SK-N-SH (cell line): Measurements from ENCODE around the gene TJP1. TPM values are rescaled to one million over a fixed set of nuclear protein-coding genes. Genes with fewer than 3 reads are reported as not detected.

Experiments
- CTCF ChIA-PET: fragments of 300-600, 350-600 bp; formaldehyde crosslinking; extraction: SDS; loops from one replicate; lab custom pipeline; 2021; lab: Yijun Ruan, JAX
- POLR2A ChIA-PET: fragments of 350-600 bp; sonication (Branson Sonifier 250); formaldehyde crosslinking; extraction: SDS; loops from one replicate; lab custom pipeline; 2020; ENCODE audit warnings: antibody characterized with exemption, inconsistent platforms; lab: Yijun Ruan, JAX
- DNase-seq: peaks from one replicate; pipeline ENCODE4 v3.0.0; 2012
- H2AFZ ChIP-seq: fragments of 200-600 bp; sonication (generic); 2 replicates; pipeline ENCODE4 v1.8.1; 2016; ENCODE audit warnings: antibody characterized with exemption, mild to moderate bottlenecking, low read depth
- H3F3A ChIP-seq: fragments of 200-600 bp; sonication (generic); replicated peaks from 2 replicates; pipeline ENCODE3; 2016; ENCODE audit warnings: antibody characterized with exemption, mild to moderate bottlenecking; ENCODE audit not compliant: insufficient read depth
- H3K27ac ChIP-seq, 2 experiments: fragments of 200-500 bp in 1 of 2; fragments of 200-600 bp in 1 of 2; sonication (Bioruptor generic) in 1 of 2; sonication (generic), shearing (Covaris generic) in 1 of 2; 2 replicates each; pipeline versions ENCODE4 v1.5.1 to v1.6.1; 2014 to 2016; ENCODE audit warnings: low read depth in 2 of 2, inconsistent platforms in 1 of 2, low read length in 1 of 2, mild to moderate bottlenecking in 1 of 2, mixed read lengths in 1 of 2
- H3K27me3 ChIP-seq: fragments of 200-600 bp; sonication (generic), shearing (Covaris generic); 2 replicates; pipeline ENCODE4 v1.6.1; 2016; ENCODE audit warnings: mixed run types; ENCODE audit not compliant: insufficient read depth
- H3K36me3 ChIP-seq, 2 experiments: fragments of 200-500 bp in 1 of 2; fragments of 200-600 bp in 1 of 2; sonication (Bioruptor generic) in 1 of 2; sonication (generic) in 1 of 2; replicated peaks in 1 of 2; 2 replicates each; pipeline versions ENCODE3 to v1.5.1; 2014 to 2016; ENCODE audit warnings: low read length in 1 of 2, mild to moderate bottlenecking in 1 of 2; ENCODE audit not compliant: insufficient read depth in 2 of 2, control insufficient read depth in 1 of 2
- H3K4me1 ChIP-seq, 2 experiments: fragments of 200-500 bp in 1 of 2; fragments of 200-600 bp in 1 of 2; sonication (Bioruptor generic) in 1 of 2; sonication (generic), shearing (Covaris generic) in 1 of 2; 2 replicates each; pipeline versions ENCODE4 v1.5.1 to v1.6.1; 2014 to 2016; ENCODE audit warnings: low read depth in 1 of 2, low read length in 1 of 2, mixed run types in 1 of 2; ENCODE audit not compliant: insufficient read depth in 2 of 2, control insufficient read depth in 1 of 2
- H3K4me2 ChIP-seq: fragments of 200-600 bp; sonication (generic), shearing (Covaris generic); 2 replicates; pipeline ENCODE4 v1.6.1; 2017; ENCODE audit warnings: mixed run types
- H3K4me3 ChIP-seq, 2 experiments: fragments of 200-500 bp in 1 of 2; fragments of 200-600 bp in 1 of 2; sonication (Bioruptor generic) in 1 of 2; sonication (generic), shearing (Covaris generic) in 1 of 2; 2 replicates each; pipeline versions ENCODE4 v1.5.1 to v1.8.1; 2014 to 2016; ENCODE audit warnings: low read depth in 2 of 2, inconsistent platforms in 1 of 2, low read length in 1 of 2, mild to moderate bottlenecking in 1 of 2, mixed read lengths in 1 of 2, moderate library complexity in 1 of 2
- H3K79me2 ChIP-seq: fragments of 200-600 bp; sonication (generic); 2 replicates; pipeline ENCODE4 v1.8.1; 2017; ENCODE audit warnings: mild to moderate bottlenecking; ENCODE audit not compliant: insufficient read depth
- H3K9ac ChIP-seq: fragments of 200-600 bp; sonication (generic); 2 replicates; pipeline ENCODE4 v1.6.1; 2017; ENCODE audit warnings: mixed run types
- H3K9me2 ChIP-seq: fragments of 200-600 bp; sonication (generic); 2 replicates; pipeline ENCODE4 v1.6.1; 2017; ENCODE audit warnings: mixed run types
- H3K9me3 ChIP-seq: fragments of 200-600 bp; sonication (generic); 2 replicates; pipeline ENCODE4 v1.6.1; 2017; ENCODE audit warnings: mixed run types, mild to moderate bottlenecking, moderate library complexity
- H4K20me1 ChIP-seq: fragments of 200-600 bp; sonication (generic); 2 replicates; pipeline ENCODE4 v1.6.1; 2017; ENCODE audit warnings: mild to moderate bottlenecking, mixed run types; ENCODE audit not compliant: insufficient read depth
- ELF1 ChIP-seq: IDR thresholded peaks from 2 replicates; pipeline ENCODE4 v1.4.0; 2012
- EP300 ChIP-seq, 2 experiments: IDR thresholded peaks; 2 replicates each; pipeline versions ENCODE4 v1.4.0 to v1.6.1; 2012; ENCODE audit warnings: borderline replicate concordance in 1 of 2, low read depth in 1 of 2, low read length in 1 of 2
- EZH2phosphoT487 ChIP-seq: fragments of 200-600 bp; sonication (generic); IDR thresholded peaks from 2 replicates; pipeline ENCODE4 v1.6.1; 2017; ENCODE audit warnings: low read depth, mixed run types, mild to moderate bottlenecking, antibody characterized with exemption, moderate library complexity, borderline replicate concordance
- FOSL2 ChIP-seq: IDR thresholded peaks from 2 replicates; pipeline ENCODE4 v1.4.0; 2012; ENCODE audit warnings: low read depth, mild to moderate bottlenecking, moderate library complexity, borderline replicate concordance
- FOXJ3 ChIP-seq: sonication (generic); formaldehyde crosslinking; IDR thresholded peaks from 2 replicates; pipeline ENCODE4 v1.5.1; 2020; ENCODE audit warnings: mild to moderate bottlenecking, missing genetic modification reagents
- FOXM1 ChIP-seq: IDR thresholded peaks from 2 replicates; pipeline ENCODE4 v1.4.0; 2012; ENCODE audit warnings: low read depth, mild to moderate bottlenecking
- JUND ChIP-seq: IDR thresholded peaks from 2 replicates; pipeline ENCODE4 v1.4.0; 2012
- MEF2A ChIP-seq: IDR thresholded peaks from 2 replicates; pipeline ENCODE4 v1.4.0; 2012; ENCODE audit warnings: low read depth, borderline replicate concordance
- MXI1 ChIP-seq: IDR thresholded peaks from 2 replicates; pipeline ENCODE4 v1.6.1; 2012; ENCODE audit warnings: mild to moderate bottlenecking, low read depth, low read length, improper control_type of control experiment
- POLR2AphosphoS5 ChIP-seq: IDR thresholded peaks from 2 replicates; pipeline ENCODE4 v1.6.1; 2012; ENCODE audit warnings: low read depth, low read length
- RCOR1 ChIP-seq: fragments of 150-350 bp; IDR thresholded peaks from 2 replicates; pipeline ENCODE4 v1.6.1; 2017; ENCODE audit warnings: antibody characterized with exemption, low read length
- RXRA ChIP-seq: IDR thresholded peaks from 2 replicates; pipeline ENCODE4 v1.4.0; 2012; ENCODE audit warnings: low read depth, mild to moderate bottlenecking, borderline replicate concordance
- SIN3A ChIP-seq: IDR thresholded peaks from 2 replicates; pipeline ENCODE4 v1.6.1; 2012; ENCODE audit warnings: low read depth, mild to moderate bottlenecking, low read length, moderate library complexity, borderline replicate concordance
- TAF1 ChIP-seq: IDR thresholded peaks from 2 replicates; pipeline ENCODE4 v1.6.1; 2012; ENCODE audit warnings: low read depth, mild to moderate bottlenecking, low read length, moderate library complexity, borderline replicate concordance
- TEAD4 ChIP-seq: IDR thresholded peaks from 2 replicates; pipeline ENCODE4 v1.4.0; 2012; ENCODE audit warnings: mild to moderate bottlenecking, borderline replicate concordance; ENCODE audit not compliant: insufficient read depth
- YY1 ChIP-seq: IDR thresholded peaks from 2 replicates; pipeline ENCODE4 v1.4.0; 2012; ENCODE audit warnings: low read depth, mild to moderate bottlenecking
- WGBS: methylation state at CpG from one replicate; pipeline ENCODE4 v1.1.6; 2017; ENCODE audit warnings: low lambda C conversion rate; 5-methylcytosine and 5-hydroxymethylcytosine counted together
- polyA plus RNA-seq, 3 experiments: library from polyadenylated mRNA; depleted of rRNA; stranded (reverse); fragments of >200 nt; gene quantifications; 2 replicates each; pipeline ENCODE4 v1.2.3, GENCODE V29; 2012
- TF ChIP-seq, protein P1 (sequence below): IDR thresholded peaks from 2 replicates; pipeline ENCODE4 v1.4.0; 2012; ENCODE audit warnings: low read depth
- TF ChIP-seq, protein P2 (sequence below): IDR thresholded peaks from 2 replicates; pipeline ENCODE4; 2012
- TF ChIP-seq, protein P3 (sequence below): fragments of 150-350 bp; IDR thresholded peaks from 2 replicates; pipeline ENCODE4 v1.6.1; 2016; ENCODE audit warnings: mild to moderate bottlenecking, low read depth, low read length
- TF ChIP-seq, protein P4 (sequence below): fragments of 200-600 bp; sonication (generic); IDR thresholded peaks from 2 replicates; pipeline ENCODE4 v1.6.1; 2017; ENCODE audit warnings: antibody characterized with exemption, mild to moderate bottlenecking, moderate library complexity
- TF ChIP-seq, protein P5 (sequence below): IDR thresholded peaks from 2 replicates; pipeline ENCODE4 v1.4.0; 2012; ENCODE audit warnings: low read depth, borderline replicate concordance

The TJP1 gene
- polyA plus RNA-seq, 1 of the 3 experiments (the other 2 are of a cell fraction): 17.5 TPM

DNA sequence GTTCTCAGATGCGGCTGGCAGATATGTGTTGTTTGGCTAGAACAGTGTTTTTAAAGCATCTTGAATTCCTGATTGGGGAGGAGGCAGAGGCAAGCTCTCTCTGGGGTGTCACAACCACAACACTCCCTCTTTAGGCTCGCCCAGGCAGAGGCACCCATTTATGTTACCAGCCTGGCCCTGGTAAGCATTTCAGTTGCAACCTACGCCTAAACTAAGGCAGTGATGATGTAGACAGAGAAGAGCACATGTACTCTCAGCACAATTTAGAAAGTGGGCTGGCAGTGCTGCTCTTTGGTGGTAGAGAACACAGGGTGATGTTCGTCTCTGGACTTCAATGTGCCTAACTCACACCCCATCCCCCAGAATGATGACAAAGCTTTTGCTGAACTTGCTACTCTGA lies 41.2 kb upstream of the TJP1 start:
- Histone ChIP-seq H3K4me2 (no peak overlapping the region), H4K20me1 (no peaks in the 10 kb centered on the region), H3K27me3 (no peaks in the 10 kb centered on the region; the same call in 1 of the 2 replicates), H3K79me2 (no peaks in the 10 kb centered on the region), H3K9me2 (no peaks in the 10 kb centered on the region), H3K9me3 (no peaks in the 10 kb centered on the region), H3K27ac (no peak overlapping the region), H3K4me1 (peaks cover 0 to 2% of the 10 kb centered on the region in 2 experiments; a peak in 1 of 4 replicates), H2AFZ (no peak overlapping the region), H3F3A (peaks cover 3% of the 10 kb centered on the region), H3K9ac (no peak overlapping the region), H3K36me3 (no peaks in the 10 kb centered on the region), H3K4me3 (no peak overlapping the region)
- 65% methylated on average over 4 of the region's 4 CpGs for whole genome bisulfite sequencing
- POLR2A ChIA-PET: no interaction called here
- no peak for TF ChIP-seq ELF1
- TF ChIP-seq, protein P1, sequence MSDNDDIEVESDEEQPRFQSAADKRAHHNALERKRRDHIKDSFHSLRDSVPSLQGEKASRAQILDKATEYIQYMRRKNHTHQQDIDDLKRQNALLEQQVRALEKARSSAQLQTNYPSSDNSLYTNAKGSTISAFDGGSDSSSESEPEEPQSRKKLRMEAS: no peak
- TF ChIP-seq, protein P2, sequence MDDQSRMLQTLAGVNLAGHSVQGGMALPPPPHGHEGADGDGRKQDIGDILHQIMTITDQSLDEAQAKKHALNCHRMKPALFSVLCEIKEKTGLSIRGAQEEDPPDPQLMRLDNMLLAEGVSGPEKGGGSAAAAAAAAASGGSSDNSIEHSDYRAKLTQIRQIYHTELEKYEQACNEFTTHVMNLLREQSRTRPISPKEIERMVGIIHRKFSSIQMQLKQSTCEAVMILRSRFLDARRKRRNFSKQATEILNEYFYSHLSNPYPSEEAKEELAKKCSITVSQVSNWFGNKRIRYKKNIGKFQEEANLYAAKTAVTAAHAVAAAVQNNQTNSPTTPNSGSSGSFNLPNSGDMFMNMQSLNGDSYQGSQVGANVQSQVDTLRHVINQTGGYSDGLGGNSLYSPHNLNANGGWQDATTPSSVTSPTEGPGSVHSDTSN: no peak
- no peak for TF ChIP-seq YY1
- no peak for TF ChIP-seq TEAD4
- no peak for TF ChIP-seq EP300 (IDR thresholded peaks at IDR 0.05; ENCODE audit: borderline replicate concordance in 1 of 2, low read depth in 1 of 2, low read length in 1 of 2)
- DNase-seq: no peak
- CTCF ChIA-PET: interaction anchor here (1.2 kb wide), 1 partner anchor 11 kb away, joined by 3 read pairs; no protein-coding TSS in a partner anchor

GRCh38 chr15:29862271-29862670 lies 40.0 kb upstream of the TJP1 start:
- Histone ChIP-seq H4K20me1 (no peaks in the 10 kb centered on the region), H3K9me3 (no peaks in the 10 kb centered on the region), H3K36me3 (no peaks in the 10 kb centered on the region), H3K9ac (no peak overlapping the region), H3K4me2 (no peak overlapping the region), H2AFZ (no peak overlapping the region), H3K4me3 (no peak overlapping the region), H3K9me2 (no peaks in the 10 kb centered on the region), H3K79me2 (no peaks in the 10 kb centered on the region), H3K27me3 (no peaks in the 10 kb centered on the region; the same call in 1 of the 2 replicates), H3F3A (peaks cover 3% of the 10 kb centered on the region), H3K4me1 (peaks cover 0 to 2% of the 10 kb centered on the region in 2 experiments; a peak in 1 of 4 replicates), H3K27ac (no peak overlapping the region)
- no peak for TF ChIP-seq FOXJ3 (CRISPR knock-in tag)
- TF ChIP-seq, protein P3, sequence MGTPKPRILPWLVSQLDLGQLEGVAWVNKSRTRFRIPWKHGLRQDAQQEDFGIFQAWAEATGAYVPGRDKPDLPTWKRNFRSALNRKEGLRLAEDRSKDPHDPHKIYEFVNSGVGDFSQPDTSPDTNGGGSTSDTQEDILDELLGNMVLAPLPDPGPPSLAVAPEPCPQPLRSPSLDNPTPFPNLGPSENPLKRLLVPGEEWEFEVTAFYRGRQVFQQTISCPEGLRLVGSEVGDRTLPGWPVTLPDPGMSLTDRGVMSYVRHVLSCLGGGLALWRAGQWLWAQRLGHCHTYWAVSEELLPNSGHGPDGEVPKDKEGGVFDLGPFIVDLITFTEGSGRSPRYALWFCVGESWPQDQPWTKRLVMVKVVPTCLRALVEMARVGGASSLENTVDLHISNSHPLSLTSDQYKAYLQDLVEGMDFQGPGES: no peak
- no peak for TF ChIP-seq RXRA
- TF ChIP-seq EZH2phosphoT487: no peak
- no peak for TF ChIP-seq POLR2AphosphoS5
- no peak for TF ChIP-seq FOSL2
- TF ChIP-seq, protein P4, sequence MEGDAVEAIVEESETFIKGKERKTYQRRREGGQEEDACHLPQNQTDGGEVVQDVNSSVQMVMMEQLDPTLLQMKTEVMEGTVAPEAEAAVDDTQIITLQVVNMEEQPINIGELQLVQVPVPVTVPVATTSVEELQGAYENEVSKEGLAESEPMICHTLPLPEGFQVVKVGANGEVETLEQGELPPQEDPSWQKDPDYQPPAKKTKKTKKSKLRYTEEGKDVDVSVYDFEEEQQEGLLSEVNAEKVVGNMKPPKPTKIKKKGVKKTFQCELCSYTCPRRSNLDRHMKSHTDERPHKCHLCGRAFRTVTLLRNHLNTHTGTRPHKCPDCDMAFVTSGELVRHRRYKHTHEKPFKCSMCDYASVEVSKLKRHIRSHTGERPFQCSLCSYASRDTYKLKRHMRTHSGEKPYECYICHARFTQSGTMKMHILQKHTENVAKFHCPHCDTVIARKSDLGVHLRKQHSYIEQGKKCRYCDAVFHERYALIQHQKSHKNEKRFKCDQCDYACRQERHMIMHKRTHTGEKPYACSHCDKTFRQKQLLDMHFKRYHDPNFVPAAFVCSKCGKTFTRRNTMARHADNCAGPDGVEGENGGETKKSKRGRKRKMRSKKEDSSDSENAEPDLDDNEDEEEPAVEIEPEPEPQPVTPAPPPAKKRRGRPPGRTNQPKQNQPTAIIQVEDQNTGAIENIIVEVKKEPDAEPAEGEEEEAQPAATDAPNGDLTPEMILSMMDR: no peak
- TF ChIP-seq EP300 (IDR thresholded peaks at IDR 0.05; ENCODE audit: borderline replicate concordance in 1 of 2, low read depth in 1 of 2, low read length in 1 of 2): no peak
- TF ChIP-seq MXI1: no peak
- no peak for TF ChIP-seq SIN3A
- TF ChIP-seq TEAD4: no peak
- TF ChIP-seq YY1: no peak
- TF ChIP-seq TAF1: no peak
- TF ChIP-seq RCOR1: no peak
- TF ChIP-seq, protein P5, sequence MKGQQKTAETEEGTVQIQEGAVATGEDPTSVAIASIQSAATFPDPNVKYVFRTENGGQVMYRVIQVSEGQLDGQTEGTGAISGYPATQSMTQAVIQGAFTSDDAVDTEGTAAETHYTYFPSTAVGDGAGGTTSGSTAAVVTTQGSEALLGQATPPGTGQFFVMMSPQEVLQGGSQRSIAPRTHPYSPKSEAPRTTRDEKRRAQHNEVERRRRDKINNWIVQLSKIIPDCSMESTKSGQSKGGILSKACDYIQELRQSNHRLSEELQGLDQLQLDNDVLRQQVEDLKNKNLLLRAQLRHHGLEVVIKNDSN: no peak
- TF ChIP-seq FOXM1: no peak
- TF ChIP-seq MEF2A: no peak
- no peak for TF ChIP-seq JUND
- DNase-seq: no peak
- WGBS: 68% methylated on average over 2 of the region's 2 CpGs
- CTCF ChIA-PET: no interaction called here
- POLR2A ChIA-PET: no interaction called here
